ENCODE results near the gene SPNS2.
A peak's percentile ranks its signal among the peaks of the same experiment; 100 is the strongest.

Gene SPNS2

DNA sequence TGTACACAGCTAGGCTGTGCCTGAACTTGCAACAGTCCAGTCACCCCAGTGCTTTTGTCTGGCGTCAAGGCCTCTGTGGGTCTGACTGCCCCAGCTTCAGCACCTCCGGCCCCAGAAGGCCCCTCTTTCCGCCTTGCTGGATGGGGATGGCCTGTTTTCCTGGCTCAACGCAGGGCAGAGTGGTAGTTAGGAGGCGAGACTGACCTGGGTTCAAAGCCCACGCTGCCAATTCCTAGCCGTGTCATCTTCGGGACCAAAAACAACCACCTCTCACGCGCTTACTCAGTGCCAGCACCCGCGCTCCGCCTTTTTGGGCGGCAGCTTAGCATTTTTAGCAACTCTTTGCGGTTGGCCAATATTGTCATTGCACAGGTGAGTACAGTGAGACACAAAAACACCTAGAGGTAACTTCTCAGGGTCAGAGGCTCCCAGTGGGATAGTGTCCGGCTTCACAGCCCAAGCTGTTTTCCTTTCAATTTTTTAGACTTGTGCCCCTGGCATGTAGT lies 51.9 kb downstream of the SPNS2 start:
- DNase-seq (ENCODE audit: low spot score): no peak

DNA sequence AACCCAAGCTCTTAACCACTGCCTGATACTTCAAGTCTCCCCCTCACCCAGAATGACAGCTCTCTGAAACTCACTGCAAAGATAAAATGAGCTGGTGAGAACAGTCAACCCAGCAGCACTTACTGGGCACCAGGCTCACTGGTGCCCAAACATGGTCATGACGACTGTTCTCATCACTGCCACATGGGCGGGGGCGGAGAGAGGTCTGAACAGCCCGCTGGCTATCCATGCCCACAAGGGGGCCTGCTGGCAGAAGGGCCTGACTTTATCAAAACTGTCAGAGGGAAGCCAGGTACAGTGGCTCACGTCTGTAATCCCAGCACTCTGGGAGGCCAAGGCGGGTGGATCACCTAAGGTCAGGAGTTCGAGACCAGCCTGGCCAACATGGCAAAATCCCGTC lies 52.5 kb downstream of the SPNS2 start:
- no peak for DNase-seq (ENCODE audit: low spot score)

DNA sequence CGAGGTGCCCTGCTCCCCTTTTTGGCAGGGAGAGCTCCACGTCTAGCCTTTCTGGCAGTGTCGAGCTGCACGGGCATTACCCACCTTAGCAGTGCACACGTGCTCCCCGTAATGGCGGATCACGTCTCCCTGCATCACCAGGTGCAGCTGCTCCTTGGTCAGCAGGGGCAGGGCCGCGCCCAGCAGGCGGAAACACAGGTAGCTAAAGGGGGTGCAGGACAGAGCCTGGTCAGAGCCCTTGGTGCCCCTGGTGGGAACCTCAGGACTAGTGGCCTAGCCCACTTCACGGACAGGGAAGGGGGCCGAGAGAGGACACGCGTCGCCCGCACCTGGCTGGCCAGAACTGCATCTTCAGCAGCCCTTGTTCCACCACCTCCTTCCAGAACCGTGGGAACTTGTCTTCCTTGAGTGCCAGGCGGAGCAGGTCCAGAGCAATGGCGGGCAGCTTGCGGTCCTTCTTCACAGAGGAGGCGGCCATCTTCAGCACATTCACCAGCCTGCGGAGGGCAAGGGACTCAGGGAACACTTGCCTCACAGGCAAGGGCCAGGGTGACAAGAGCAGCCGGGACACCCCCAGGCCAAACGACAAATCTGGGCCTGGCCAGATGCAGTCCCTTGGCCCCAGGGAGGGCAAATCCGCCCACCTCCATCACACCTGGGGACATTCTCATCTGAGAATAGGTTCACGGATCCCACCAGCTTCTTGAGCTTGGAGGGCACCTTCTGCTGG lies 53.3 kb downstream of the SPNS2 start:
- DNase-seq (ENCODE audit: low spot score): no peak

DNA sequence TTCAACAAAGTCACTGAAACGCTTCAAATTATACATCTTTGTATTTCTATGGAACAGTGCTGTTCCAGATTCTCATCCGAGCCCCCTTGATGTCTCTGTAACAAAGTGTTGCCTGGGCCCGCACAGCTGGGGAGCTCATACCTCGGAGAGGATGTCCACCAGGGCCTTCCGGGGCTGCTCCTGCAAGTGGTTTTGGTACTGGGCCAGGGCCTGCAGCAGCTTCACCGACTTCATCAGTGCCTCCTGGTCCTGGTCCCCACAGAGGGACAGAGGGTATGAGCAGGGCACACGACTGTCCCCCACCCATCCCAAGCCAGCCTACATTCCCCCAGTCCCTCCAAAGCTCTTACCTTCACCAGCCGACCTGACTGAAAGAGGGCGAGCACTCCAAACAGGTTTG lies 55.0 kb downstream of the SPNS2 start:
- no peak for DNase-seq (ENCODE audit: low spot score)

DNA sequence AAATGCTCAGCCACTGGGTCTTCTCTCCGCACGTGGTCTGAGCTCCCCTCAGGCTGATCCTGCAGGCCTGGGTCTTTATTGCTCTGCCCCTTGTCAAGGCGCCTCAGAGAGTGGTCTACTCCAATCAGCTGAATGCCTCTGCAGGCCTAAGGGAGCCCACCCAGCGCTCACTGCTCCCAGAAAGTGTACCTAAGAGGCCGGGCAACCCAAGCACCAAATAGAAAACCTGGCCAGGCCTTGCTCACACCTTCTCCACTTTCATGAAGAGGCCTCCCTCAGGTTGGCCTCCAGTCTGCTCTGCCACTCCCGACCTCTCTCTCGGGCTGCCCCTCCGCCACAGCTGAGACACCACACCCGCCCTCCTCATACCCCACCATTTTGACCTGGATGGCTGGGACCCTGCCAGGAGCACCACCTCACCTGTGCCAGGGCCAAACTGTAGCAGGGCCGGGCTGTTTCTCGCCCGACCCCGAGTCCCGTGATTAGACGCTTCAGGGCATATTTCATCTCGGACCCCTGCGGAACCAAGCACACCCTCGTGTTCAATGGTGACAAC lies 55.8 kb downstream of the SPNS2 start:
- no peak for DNase-seq (ENCODE audit: low spot score)

DNA sequence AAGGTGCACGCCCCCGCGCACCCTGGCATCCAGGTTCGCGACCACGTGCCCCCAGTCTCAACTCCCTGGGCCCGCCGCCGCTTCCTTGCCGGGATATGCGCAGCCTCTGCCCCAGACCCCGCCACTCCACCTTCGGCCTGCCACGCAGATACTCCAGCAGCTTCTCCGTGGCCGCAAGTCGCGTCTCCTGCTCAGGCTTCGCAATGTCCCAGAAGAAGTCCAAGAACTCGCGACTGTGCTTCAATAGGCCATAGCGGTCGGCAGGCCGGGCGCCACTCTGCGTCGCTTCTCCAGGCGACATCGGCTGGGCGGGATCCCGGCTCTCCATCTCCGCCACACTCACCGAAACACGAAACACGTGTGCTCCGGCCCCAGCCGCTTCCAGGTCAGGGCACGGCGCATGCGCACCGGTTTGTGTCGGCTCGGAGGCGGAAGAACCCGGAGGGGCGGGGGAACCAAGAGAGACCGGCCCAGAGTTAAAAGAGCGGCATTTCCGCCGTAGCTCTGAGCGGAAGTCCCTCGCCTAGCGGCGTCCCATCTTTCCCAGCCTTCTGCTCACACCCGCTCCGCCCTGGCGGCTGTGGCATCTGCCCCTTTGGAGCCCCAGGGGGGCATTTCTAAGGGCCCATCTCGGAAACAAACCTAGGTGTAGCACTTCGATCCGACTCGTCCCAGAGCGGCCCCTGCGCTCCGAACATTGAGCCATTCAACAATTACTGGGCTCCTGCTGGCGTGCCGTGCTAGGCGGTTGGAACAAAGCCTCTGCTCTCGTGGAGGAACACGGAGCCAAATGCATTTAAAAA lies 56.5 kb downstream of the SPNS2 start, which contains the start of gene MYBBP1A:
Gene MYBBP1A, minus strand, starts transcription at position 388 of the 803 bp plus-strand sequence. Its CDS starts 60 bp downstream, at position 328.
- DNase-seq (ENCODE audit: low spot score): peak; percentile 97

DNA sequence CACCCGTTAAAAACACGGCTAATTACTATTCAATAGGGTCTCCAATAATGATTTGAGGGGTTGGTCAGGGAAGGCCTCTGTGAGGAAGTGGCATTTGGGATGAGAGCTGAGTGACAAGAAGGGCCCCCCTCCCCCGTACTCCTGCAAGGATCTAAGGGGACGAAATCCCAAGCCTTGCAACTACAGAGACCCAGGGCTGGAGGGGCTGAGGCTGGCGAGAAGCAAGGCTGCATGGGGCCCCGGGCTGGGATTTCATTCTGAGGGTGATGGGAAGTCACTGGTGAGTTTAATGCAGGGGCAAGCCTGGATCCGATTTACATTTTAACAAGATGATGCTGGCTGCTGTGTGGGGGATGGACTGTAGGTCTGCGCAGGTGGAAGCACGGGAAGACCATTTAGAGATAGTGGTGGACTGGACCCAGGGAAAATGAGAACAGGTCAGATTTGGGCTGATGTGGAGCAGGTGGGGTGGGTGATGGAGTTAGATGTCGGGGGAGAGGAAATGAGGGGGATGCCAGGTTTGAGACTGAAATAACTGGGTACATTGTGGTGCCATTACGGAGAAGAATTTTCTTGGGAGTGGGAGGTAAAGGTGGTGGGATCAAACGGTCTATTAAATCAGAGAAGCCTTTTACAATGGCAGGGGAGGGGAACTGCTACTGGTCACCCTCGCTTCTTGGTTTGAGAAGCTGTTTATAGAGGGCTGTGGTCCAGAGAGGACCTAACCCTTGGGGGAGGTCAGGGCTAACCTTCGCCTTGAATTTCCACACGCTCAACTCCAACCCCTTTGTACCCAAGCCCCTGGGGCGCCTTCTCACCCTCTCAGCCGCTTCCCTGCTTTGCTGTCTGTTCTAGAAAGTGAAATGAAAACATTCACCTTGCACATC lies 57.4 kb downstream of the SPNS2 start:
- no peak for DNase-seq (ENCODE audit: low spot score)

DNA sequence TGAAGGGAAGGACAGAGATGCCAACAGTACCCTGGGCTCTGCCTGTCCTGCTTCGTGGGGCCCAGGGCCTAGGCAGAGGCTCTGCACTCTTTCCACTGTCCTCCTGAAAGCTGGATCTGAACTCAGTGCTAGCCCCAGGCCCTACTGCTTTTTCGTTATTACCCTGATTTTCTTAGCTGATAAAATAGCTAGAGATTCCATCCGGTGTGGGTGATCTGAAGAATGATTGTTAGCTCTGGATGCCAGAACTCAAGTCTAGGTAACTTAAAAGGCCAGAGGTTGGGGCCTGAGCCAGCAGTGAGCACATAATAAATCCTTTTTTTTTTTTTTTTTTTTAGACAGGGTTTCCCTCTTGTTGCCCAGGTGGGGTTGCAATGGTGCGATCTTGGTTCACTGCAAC lies 58.3 kb downstream of the SPNS2 start:
- DNase-seq (ENCODE audit: low spot score): no peak

DNA sequence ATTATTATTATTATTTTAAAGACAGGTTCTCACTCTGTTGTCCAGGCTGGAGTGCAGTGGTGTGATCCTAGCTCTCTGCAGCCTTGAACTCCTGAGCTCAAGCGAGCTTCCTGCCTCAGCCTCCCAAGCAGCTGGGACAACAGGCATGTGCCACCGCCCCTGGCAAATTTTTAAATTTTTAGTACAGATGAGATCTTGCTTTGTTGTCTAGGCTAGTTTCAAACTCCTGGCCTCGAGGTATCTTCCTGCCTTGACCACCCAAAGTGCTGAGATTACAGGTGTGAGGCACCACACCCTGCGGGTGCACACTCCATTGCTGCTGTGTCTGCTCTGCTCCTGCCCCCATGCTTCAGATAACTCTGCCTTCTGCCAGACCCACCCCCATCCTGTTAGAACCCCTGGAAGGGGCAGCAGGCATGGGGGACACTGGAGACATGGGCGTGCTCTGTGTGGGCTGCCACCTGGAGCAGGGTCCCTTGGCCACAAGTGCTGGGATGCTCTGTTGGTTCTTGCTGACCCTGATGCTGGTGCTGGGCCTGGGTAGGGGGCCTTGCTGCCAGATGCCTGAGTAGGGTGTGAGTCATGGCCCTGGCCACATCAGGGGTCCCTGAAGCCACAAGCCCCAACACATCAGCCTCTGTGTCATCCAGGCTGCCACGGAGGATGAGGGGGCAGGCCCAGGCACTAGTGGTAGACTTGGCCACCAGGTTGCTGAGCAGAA lies 59.1 kb downstream of the SPNS2 start:
- no peak for DNase-seq (ENCODE audit: low spot score)

DNA sequence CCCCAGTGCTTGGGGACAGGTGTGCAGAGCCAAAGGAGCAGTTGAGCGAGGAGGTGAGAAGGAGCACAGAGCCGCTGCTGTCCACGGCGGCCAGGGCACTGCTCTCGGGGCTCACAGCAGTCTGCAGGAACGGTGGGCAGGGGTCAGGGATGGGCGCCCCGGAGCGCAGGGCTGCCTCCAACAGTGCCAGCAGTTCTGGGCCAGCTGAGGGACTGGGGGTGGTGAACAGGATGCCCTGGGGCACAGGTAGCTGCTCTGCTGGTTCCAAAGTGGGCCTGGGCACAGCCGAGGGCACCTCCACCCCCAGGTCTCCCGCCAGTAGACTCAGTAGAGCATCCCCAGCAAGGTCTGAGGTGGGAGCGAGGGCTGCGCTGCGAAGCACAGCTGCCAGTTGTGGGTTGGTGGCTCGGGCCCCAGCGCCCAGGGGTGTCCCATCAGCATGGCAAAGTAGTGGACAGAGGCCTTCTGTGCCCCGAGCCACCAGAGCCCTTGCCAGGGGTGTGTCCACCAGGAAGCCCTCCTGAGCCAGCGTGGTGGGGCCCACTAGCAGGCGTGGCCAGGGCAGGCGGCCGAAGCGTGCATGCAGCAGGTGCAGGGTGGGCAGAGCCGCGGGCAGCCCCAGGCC lies 59.8 kb downstream of the SPNS2 start:
- no peak for DNase-seq (ENCODE audit: low spot score)

DNA sequence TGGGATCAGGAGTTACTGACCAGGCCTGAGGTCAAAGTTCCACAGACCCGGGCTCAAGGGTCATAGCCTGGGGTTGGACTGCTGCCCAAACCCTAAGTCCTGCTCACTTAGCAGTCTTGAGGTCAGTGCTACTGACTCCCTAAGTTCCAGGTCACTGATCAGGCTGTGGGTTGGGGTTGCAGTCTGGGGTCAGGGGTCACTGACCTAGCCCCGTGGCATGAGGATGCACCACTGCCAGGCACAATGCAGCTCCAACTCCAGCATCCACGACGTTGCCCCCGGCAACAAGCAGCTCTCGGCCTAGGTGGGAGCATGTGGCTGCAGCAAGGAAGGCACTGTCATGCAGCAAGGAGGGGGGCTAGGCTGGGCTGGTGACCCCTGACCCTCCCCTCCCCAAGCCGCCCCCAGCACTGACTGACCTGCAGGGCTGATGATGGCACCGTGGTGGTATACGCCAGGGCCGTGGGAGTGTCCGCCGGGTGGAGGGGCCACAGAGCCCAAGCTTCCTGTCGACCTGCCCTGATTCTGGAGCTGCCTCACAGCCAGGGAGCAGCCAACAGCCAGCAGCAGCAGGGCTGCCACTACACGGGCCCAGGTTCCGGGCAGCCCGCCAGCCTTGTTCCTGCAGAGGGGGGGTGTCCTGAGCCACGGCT lies 60.6 kb downstream of the SPNS2 start:
- no peak for DNase-seq (ENCODE audit: low spot score)

DNA sequence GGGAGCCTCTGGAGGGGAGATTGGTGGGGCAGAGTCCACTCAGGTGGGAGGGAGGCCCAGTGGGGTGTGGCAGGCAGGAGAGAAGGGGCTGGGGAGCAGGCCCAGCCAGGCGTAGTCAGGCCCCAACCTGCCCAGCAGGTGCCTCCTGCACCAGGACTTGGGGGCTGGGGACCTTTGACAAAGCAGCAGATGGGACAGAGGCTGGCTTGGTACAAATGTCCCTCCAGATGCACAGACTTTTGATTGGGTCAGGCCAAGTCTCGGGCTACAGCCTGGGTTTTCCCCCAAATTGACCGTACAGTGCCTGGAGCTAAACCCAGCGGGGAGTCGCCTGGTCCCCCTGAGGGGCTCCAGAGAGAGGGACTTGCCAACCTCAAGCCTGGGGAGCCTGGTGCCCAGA lies 61.3 kb downstream of the SPNS2 start:
- DNase-seq (ENCODE audit: low spot score): no peak

DNA sequence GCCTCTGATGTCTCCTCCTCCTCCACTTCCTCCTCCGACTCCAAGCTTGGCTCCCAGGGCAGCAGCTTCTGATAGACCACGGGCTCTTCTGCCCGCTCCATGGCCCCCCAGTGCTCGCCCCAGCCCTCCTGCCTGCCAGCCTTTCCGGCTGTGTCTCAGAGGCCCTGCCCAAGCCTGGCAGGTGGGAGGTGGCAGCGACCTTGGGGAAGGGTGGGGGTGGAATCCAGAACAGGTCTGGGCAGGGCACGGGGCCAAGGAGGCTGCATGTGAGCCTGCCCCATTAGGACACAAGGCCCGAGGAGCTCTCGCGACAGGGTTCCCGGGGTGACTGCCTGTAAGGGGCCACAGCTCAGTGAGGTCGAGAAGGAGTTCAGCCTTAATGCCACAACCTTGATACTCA lies 61.7 kb downstream of the SPNS2 start, which contains the start of gene GGT6:
Gene GGT6, minus strand, starts transcription at position 157 of the 400 bp plus-strand sequence. Its CDS starts 56 bp downstream, at position 101.
- no peak for DNase-seq (ENCODE audit: low spot score)

DNA sequence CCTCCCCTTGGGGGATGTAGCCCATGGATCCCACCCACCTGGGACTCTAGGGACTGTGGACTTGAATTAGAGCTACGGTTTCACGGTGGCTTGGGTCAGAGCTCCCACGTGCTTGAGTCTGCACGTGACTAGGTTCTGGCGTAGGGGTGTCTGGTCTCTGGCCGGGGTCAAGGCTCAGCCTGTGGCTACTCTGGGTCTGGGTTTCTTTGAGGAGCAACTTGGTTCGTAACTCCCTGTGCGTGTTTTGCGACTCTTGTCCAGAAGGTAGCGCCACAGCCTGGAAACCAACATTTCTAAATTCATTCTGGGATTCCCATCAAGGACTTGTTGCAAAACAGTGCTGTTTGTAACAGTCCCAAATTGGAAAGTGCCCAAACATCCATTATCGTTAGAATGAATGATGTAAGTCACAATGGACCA lies 62.2 kb downstream of the SPNS2 start:
- no peak for DNase-seq (ENCODE audit: low spot score)

DNA sequence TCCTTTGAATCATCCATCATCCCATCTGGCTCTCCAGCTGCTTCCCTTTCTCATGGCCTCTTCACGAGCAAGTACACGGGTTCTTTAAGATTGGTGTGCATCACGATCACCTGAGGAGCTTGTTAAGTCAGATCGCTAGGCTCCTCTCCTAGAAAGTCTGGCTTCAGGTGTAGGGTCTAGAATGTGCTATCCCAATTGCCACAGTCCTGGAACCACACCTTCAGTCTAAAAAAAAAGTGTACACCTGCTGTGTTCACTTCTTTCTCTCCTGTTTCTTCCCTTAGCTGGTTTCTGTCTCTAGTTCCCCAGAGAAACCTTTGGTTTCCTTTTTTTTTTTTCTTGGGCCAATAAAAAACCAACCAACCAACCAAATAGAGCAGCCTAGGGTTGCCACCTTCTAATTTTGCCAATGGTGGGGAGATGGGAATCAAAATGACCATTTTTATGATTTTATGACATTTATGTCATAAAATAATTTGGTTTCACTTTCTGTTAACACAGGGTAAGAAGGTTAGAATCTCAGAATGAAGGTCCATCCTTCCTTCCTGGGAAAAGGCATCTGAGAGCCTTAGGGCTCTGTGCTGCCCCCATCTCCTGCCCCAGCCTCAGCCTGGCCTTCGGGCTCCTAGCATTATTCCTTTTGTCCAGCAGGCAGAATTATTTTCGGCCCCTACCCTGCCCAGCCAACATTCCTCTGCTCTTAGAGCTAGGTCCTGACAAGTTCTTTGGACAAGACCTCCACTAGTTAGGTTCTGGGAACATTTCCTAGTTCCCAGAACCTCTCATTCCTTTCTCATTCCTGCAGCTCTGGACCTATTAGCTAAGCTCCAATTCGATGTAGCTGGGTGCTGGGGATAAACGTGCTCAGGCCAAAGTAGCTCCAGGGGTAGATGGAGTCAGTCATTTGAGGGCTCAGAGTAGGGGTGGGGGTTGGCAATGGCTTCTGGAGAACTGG lies 63.6 kb downstream of the SPNS2 start:
- no peak for DNase-seq (ENCODE audit: low spot score)

DNA sequence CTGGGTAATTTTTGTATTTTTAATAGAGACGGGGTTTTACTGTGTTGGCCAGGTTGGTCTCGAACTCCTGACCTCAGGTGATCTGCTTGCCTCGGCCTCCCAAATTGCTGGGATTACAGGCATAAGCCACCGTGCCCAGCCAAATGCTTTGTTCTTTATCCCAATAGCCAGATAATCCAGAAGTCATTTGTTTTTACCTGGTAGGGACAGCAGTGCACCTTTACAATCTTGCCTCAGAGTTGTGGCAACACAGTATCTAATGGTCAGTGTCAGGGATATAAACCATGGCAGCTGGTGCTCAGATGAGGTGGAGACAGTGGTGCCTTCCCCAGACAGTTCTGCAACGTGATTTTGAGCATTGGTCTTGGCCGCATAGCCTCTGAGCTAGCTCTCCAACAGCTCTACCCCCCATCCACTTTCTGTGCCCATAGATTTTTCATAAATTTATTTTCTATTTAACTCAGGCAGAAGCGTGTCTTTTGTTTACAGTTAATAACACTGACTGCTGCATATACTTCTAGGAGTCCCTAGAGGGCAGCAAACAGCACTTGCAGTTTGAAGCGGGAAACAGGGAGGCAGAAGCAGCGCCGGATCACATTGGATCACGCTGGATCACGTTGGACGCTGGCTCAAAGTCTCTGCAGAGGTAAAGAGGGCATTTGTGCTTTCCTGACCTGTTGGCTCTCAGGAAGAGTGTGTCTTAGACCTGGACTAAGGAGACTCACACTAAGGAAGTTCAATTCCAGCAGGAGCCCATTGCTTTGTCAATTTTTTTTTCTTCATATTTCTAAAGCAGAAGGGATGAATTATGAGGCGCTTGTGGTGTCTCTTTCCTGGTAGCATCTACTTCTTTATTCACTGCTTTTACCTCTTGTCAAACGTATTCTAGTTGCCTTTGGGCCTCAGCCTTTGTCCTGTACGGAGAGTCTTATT lies 66.8 kb downstream of the SPNS2 start:
- peak; percentile 65 for DNase-seq (ENCODE audit: low spot score)

DNA sequence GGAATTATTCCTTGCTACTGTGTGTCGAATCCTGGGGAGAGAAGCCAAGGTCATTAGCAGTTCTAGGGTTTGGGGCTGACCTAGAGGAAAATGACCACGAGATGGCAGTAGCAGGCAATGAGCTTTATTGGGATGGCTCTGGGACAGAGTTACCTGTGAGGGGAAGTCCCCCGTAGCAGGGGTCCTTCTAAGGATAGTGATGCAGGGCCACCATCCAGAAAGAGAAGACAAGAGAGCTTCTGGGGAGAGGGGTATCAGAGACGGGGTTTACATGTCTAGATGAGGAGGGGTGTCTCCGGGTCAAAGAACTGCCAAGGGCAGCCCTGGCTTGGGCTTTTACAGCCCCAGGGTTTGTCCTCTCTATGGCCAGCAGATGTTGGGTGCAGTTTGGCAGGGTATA lies 68.1 kb downstream of the SPNS2 start:
- peak; percentile 40 for DNase-seq (ENCODE audit: low spot score)

DNA sequence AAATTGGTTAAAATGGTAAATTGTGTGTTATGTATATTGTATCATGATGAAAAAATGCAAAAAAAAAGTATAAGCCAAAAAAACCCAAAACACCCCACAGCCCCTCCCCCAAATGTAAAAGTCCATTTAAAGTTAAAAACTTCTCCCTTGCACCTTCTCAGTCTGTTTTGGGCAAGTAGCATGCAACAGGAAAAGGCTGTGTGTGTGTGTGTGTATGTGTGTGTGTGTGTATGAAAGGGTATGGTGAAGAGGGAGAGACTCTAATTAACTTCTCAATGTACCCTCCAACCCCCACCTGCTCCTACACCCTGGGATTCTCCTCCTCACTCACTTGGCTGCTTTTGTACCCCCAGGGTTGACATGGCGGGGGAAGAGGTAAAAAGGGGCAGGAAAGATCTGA lies 70.9 kb downstream of the SPNS2 start:
- DNase-seq (ENCODE audit: low spot score): no peak
